UCSD-AML1 (cell line): ENCODE measurements around the gene GPC5.
A peak's percentile ranks its signal among the peaks of the same experiment; 100 is the strongest.
"Not testable (repeated sequence)": the region's sequence is repeated elsewhere in the genome, so short reads cannot be mapped to it uniquely, and the experiment has no call there.

Experiments used
- DNase-seq: peaks from one replicate; lab custom pipeline; 2025; ENCODE audit not compliant: unreplicated experiment; lab: John Stamatoyannopoulos, UW

The GPC5 gene

GRCh38 chr13:92224825-92225224 lies 826.4 kb downstream of the GPC5 start:
- no peak for DNase-seq

GRCh38 chr13:92225861-92226260 lies 827.4 kb downstream of the GPC5 start:
- DNase-seq = no peak

GRCh38 chr13:92232871-92233270 lies 834.5 kb downstream of the GPC5 start:
- DNase-seq = no peak

- no peak for DNase-seq
Observed at GRCh38 chr13:92251671-92252210, 853.3 kb downstream of the GPC5 start.

GRCh38 chr13:92255526-92255925 lies 857.1 kb downstream of the GPC5 start:
- DNase-seq = no peak

- DNase-seq = no peak
Observed at GRCh38 chr13:92256211-92256610, 857.8 kb downstream of the GPC5 start.

- no peak for DNase-seq
Observed at GRCh38 chr13:92259046-92259445, 860.6 kb downstream of the GPC5 start.

- DNase-seq = no peak
Observed at GRCh38 chr13:92259523-92259922, 861.1 kb downstream of the GPC5 start.

- peak; percentile 13 for DNase-seq
Observed at GRCh38 chr13:92260363-92260762, 861.9 kb downstream of the GPC5 start.

GRCh38 chr13:92262100-92262788 lies 863.8 kb downstream of the GPC5 start:
- no peak for DNase-seq

- DNase-seq = no peak
Observed at GRCh38 chr13:92265408-92265807, 867.0 kb downstream of the GPC5 start.

- no peak for DNase-seq
Observed at GRCh38 chr13:92270990-92271389, 872.6 kb downstream of the GPC5 start.

- DNase-seq = no peak
Observed at GRCh38 chr13:92272177-92272576, 873.8 kb downstream of the GPC5 start.

GRCh38 chr13:92280986-92281385 lies 882.6 kb downstream of the GPC5 start:
- not testable (repeated sequence) for DNase-seq

GRCh38 chr13:92290718-92291307 lies 892.4 kb downstream of the GPC5 start:
- DNase-seq = not testable (repeated sequence)

GRCh38 chr13:92294533-92294932 lies 896.1 kb downstream of the GPC5 start:
- DNase-seq = not testable (repeated sequence)

GRCh38 chr13:92296154-92296671 lies 897.8 kb downstream of the GPC5 start:
- not testable (repeated sequence) for DNase-seq

GRCh38 chr13:92297971-92298942 lies 899.8 kb downstream of the GPC5 start:
- DNase-seq = no peak

- no peak for DNase-seq
Observed at GRCh38 chr13:92300651-92301050, 902.2 kb downstream of the GPC5 start.

- DNase-seq = no peak
Observed at GRCh38 chr13:92303428-92303827, 905.0 kb downstream of the GPC5 start.

- DNase-seq = no peak
Observed at GRCh38 chr13:92307752-92308151, 909.3 kb downstream of the GPC5 start.
